Fibroblast of villous mesenchyme (primary cell): Measurements from ENCODE around the gene ANTXR2. TPM values are rescaled to one million over a fixed set of nuclear protein-coding genes. Genes with fewer than 3 reads are reported as not detected.

Experiments used
- DNase-seq: peaks from one replicate; pipeline ENCODE4 v3.0.0-alpha.2; 2010; ENCODE audit warnings: low read depth
- H3K4me3 ChIP-seq: 2 replicates; pipeline ENCODE4 v1.5.1; 2011; ENCODE audit warnings: low read depth, mild to moderate bottlenecking, low read length
- total RNA-seq: library from RNA; depleted of rRNA; stranded (reverse); fragments of >200 nt; gene quantifications from 2 replicates; pipeline ENCODE4 v1.2.3, GENCODE V29; 2012
- TF ChIP-seq, protein P1 (sequence below): IDR thresholded peaks from 2 replicates; pipeline ENCODE4 v1.5.1; 2012; ENCODE audit warnings: low read depth, mild to moderate bottlenecking, low read length; ENCODE audit not compliant: insufficient read depth

The ANTXR2 gene
- total RNA-seq, 1 donor, result 107 TPM

DNA sequence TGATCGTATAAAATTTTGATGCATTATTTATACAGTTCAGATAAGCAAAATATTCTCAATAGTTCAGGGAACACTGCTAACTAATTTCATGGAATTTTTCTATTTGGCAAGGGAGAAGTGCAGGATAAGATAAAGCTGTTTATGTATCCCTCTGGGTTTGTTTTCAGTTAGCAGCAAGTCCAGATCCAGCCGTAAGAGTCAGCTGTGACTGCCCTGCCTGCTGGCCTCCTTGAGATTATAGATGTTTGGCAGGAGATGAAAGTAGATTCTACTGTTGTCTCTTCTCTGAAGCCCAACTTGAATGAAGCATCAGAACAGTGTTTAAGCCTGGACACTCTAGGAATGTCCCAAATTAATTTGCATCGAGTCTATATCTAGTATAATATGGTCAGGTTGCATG is 29.5 kb downstream of the ANTXR2 start:
- H3K4me3 ChIP-seq, result no peak overlapping the region
- TF ChIP-seq, protein P1, sequence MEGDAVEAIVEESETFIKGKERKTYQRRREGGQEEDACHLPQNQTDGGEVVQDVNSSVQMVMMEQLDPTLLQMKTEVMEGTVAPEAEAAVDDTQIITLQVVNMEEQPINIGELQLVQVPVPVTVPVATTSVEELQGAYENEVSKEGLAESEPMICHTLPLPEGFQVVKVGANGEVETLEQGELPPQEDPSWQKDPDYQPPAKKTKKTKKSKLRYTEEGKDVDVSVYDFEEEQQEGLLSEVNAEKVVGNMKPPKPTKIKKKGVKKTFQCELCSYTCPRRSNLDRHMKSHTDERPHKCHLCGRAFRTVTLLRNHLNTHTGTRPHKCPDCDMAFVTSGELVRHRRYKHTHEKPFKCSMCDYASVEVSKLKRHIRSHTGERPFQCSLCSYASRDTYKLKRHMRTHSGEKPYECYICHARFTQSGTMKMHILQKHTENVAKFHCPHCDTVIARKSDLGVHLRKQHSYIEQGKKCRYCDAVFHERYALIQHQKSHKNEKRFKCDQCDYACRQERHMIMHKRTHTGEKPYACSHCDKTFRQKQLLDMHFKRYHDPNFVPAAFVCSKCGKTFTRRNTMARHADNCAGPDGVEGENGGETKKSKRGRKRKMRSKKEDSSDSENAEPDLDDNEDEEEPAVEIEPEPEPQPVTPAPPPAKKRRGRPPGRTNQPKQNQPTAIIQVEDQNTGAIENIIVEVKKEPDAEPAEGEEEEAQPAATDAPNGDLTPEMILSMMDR, result no peak
- peak; percentile 64 for DNase-seq

GRCh38 chr4:80042821-80043220 is 30.2 kb downstream of the ANTXR2 start:
- TF ChIP-seq, protein P1, result no peak
- H3K4me3 ChIP-seq, result no peak overlapping the region
- DNase-seq, result no peak

DNA sequence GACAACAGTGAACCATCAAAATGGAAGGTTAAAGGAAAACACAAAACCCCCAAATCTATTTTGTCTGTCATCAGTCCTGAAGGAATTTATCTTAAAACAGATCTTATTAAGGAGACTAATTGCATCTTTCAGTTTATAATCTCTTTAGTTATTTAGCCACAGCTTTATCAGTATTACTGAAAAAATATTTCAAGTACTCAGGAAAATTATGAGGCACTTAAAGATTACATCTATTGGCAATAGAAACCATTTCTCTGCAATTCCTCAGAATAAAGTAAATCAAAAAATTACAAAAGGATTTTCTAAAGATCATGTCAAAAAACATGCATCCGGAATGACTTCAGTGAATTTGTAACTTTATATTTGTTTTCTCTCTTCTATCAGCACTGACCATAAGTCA is 35.2 kb downstream of the ANTXR2 start:
- no peak overlapping the region for H3K4me3 ChIP-seq
- TF ChIP-seq, protein P1, result no peak
- DNase-seq, result no peak

DNA sequence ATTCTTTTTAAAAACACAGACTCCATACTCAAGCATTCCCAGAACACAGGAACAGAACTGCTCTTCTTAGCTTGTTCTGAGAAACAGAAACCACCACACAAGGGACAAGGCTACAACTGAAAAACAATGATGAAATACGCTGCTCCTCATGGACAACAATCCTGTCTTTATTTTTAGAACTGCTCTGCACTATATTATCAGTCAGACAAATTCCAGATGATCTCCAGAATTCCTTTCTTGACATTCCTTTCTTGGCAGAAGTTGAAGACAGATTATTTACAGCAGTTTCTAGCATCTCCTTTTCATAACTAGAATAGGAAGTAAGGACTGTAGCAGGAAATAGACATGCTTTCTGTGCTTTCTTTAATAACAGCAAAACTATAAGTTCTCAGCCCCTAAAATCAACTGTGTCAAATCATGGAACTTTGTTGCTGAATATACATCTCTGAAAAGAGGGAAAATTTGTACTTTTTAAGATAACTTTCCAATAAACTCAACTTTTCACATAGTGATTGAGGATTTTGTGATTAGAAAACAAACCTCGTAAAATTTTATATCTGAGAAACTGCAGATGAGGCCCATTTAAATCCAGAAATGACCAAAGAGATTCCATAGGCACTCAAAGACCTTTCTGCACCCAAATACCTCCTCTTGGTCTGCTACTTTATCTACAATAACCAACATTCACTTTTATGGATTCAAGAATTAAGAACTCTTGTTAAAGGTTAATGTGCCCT is 35.9 kb downstream of the ANTXR2 start:
- TF ChIP-seq, protein P1, result no peak
- H3K4me3 ChIP-seq, result peak overlapping the region; percentile 33
- peak; percentile 94 for DNase-seq

- DNase-seq, result no peak
- TF ChIP-seq, protein P1, result no peak
- no peak overlapping the region for H3K4me3 ChIP-seq
Observed at GRCh38 chr4:80036306-80036705, 36.7 kb downstream of the ANTXR2 start.

GRCh38 chr4:80035336-80035735 is 37.7 kb downstream of the ANTXR2 start:
- DNase-seq, result no peak
- TF ChIP-seq, protein P1, result no peak

DNA sequence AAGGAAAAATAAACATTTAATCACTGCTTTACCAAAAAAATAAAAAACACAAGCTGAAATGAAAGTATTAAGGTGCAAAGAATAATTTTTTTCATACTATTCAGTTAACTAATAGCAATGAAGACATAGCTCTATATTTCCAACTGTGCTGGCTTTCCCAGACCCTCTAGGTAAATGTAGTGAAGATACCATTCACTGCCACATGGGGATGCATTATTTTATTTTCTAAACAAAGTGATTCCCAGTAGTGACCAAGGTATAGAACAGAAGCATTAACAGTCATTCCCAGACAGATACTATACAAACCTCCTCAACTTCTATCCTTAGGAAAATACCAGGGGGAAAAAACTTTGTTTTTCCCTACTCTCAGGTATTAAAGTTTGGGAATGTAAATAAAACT is 39.4 kb downstream of the ANTXR2 start:
- TF ChIP-seq, protein P1, result peak; percentile 15
- no peak for DNase-seq
- H3K4me3 ChIP-seq, result no peak overlapping the region

More at GRCh38 chr4:80035336-80035735, 37.7 kb downstream of the ANTXR2 start:
- no peak overlapping the region for H3K4me3 ChIP-seq
